ENCODE data around the gene SERINC2. TPM values are rescaled to one million over a fixed set of nuclear protein-coding genes. Genes with fewer than 3 reads are reported as not detected.
A peak's percentile ranks its signal among the peaks of the same experiment; 100 is the strongest.

Gene SERINC2
- total and polyA plus RNA-seq, 2 of the 4 experiments (the other 2 are of a cell fraction) = 2.0 to 59.5 TPM

GRCh38 chr1:31479811-31480210 lies 66.8 kb downstream of the SERINC2 start:
- H4K5ac ChIP-seq (ENCODE audit: low read depth, low read length) = no peak overlapping the region
- peaks cover 11% of the 10 kb centered on the region for H3K27me3 ChIP-seq (ENCODE audit: control insufficient read depth, insufficient read depth, low read length)
- no peak overlapping the region for H2BK120ac ChIP-seq (ENCODE audit: low read depth, low read length)
- no peak overlapping the region for H3K56ac ChIP-seq (ENCODE audit: extremely low read depth, insufficient read depth, low read length)
- H3K27ac ChIP-seq (ENCODE audit: insufficient read depth, low read length) = no peak overlapping the region
- ChIA-PET CTCF (no interaction called here), POLR2A (ENCODE audit: unreplicated experiment) (no interaction called here)
- H3K4me2 ChIP-seq (ENCODE audit: low read depth, low read length) = no peak overlapping the region
- ATAC-seq (ENCODE audit: low read depth) (no peak), DNase-seq (peak; percentile 34)
- no peak overlapping the region for H3K4ac ChIP-seq (ENCODE audit: low read depth, low read length)
- H4K91ac ChIP-seq (ENCODE audit: insufficient read depth, low read depth, low read length) = no peak overlapping the region
- TF ChIP-seq CHD1 (IDR thresholded peaks at IDR 0.05; ENCODE audit: low read depth, low read length) (no peak), RAD21 (IDR thresholded peaks at IDR 0.05; ENCODE audit: low read length) (no peak), BHLHE40 (IDR thresholded peaks at IDR 0.05; ENCODE audit: low read depth, low read length) (no peak), MXI1 (IDR thresholded peaks at IDR 0.05; ENCODE audit: borderline replicate concordance, low read depth, low read length) (no peak), CEBPB (IDR thresholded peaks at IDR 0.05; ENCODE audit: low read depth, low read length) (no peak), USF2 (IDR thresholded peaks at IDR 0.05; ENCODE audit: low read depth, low read length) (no peak), SMC3 (IDR thresholded peaks at IDR 0.05; ENCODE audit: low read depth, low read length) (no peak), CTCF (conservative IDR thresholded peaks at IDR 0.05; ENCODE audit: low read depth, low read length) (no peak), MAZ (IDR thresholded peaks at IDR 0.05; ENCODE audit: borderline replicate concordance, low read depth, low read length) (no peak), NFE2L2 (IDR thresholded peaks at IDR 0.05; ENCODE audit: low read depth, low read length) (no peak), RFX5 (IDR thresholded peaks at IDR 0.05; ENCODE audit: low read depth, low read length) (no peak), ELK1 (IDR thresholded peaks at IDR 0.05; ENCODE audit: borderline replicate concordance, low read depth, low read length) (no peak), RCOR1 (IDR thresholded peaks at IDR 0.05; ENCODE audit: insufficient replicate concordance, low read length) (no peak), POLR2A (IDR thresholded peaks at IDR 0.05; ENCODE audit: low read depth, low read length) (no peak), FOS (IDR thresholded peaks at IDR 0.05; ENCODE audit: low read depth, low read length) (no peak), MAFK (IDR thresholded peaks at IDR 0.05; ENCODE audit: low read depth, low read length) (no peak)
- H3K18ac ChIP-seq (ENCODE audit: low read depth, low read length) = no peak overlapping the region
- no peaks in the 10 kb centered on the region for H3K36me3 ChIP-seq (ENCODE audit: control insufficient read depth, insufficient read depth, low read length)
- no peak overlapping the region for H2AK9ac ChIP-seq (replicated peaks; ENCODE audit: low read depth, low read length, poor library complexity)
- 0 out of 2 replicates have a peak, but pooled peaks cover 2% of the 10 kb centered on the region for H3K9me3 ChIP-seq (ENCODE audit: control insufficient read depth, insufficient read depth, low read length)
- no peaks in the 10 kb centered on the region for H3K9me1 ChIP-seq (ENCODE audit: insufficient read depth, low read length)
- intact Hi-C loops (cut with micrococcal nuclease) (loop anchor here (5.0 kb wide), 1 partner anchor 47 kb away; no protein-coding TSS in a partner anchor), in situ Hi-C loops (cut with MboI; ENCODE audit: low sequenced_read_pairs) (no loop called here), dilution Hi-C loops (cut with HindIII; ENCODE audit: low sequenced_read_pairs, unreplicated experiment) (no loop called here)
- no peak overlapping the region for H2BK20ac ChIP-seq (ENCODE audit: low read depth, low read length)
- no TSS peak for BruUV-seq (replicated peaks)
- no peaks in the 10 kb centered on the region for H4K20me1 ChIP-seq (ENCODE audit: insufficient read depth, low read length)
- H2AFZ ChIP-seq (replicated peaks; ENCODE audit: low read length, poor library complexity) = no peak overlapping the region
- no peak overlapping the region for H3K9ac ChIP-seq (ENCODE audit: low read depth, low read length)
- no peak overlapping the region for H3K14ac ChIP-seq (replicated peaks; ENCODE audit: low read depth, low read length)
- H3K79me1 ChIP-seq (ENCODE audit: low read depth in 1 of 2, low read length in 2 of 2) = no peaks in the 10 kb centered on the region
- WGBS, 2 experiments (ENCODE audit: extremely low coverage in 2 of 2, insufficient read length in 1 of 2) = no CpG with 5 or more reads among the region's 2 CpGs
- H3K4me3 ChIP-seq (ENCODE audit: insufficient read depth, low read depth, low read length) = no peak overlapping the region
- H2BK15ac ChIP-seq (ENCODE audit: low read depth, low read length) = no peak overlapping the region
- no peak overlapping the region for H2AK5ac ChIP-seq (ENCODE audit: low read depth, low read length)
- H3K23ac ChIP-seq (ENCODE audit: low read depth, low read length) = no peak overlapping the region
- H2BK5ac ChIP-seq (ENCODE audit: low read depth, low read length, poor library complexity, severe bottlenecking) = no peak overlapping the region
- no peak overlapping the region for H4K8ac ChIP-seq (ENCODE audit: low read depth in 2 of 2, low read length in 2 of 2)
- H3K4me1 ChIP-seq (ENCODE audit: control insufficient read depth, insufficient read depth, low read length) = peaks cover 8% of the 10 kb centered on the region; the same call in 1 of the 2 replicates

Data from IMR-90 (cell line).